Cardiac muscle cell (in vitro differentiated cells and primary cell): ENCODE measurements around the gene TRIM10. TPM values are rescaled to one million over a fixed set of nuclear protein-coding genes. Genes with fewer than 3 reads are reported as not detected.

Experiments used
- DNase-seq, 2 donors: peaks; one replicate each; pipeline versions ENCODE4 v3.0.0 to v3.0.0-alpha.2; 2010 to 2017; ENCODE audit warnings: low read depth in 1 of 2, low spot score in 1 of 2
- H3K27ac ChIP-seq: fragments of 200-600 bp; sonication (generic); 2 replicates; pipeline ENCODE4 v1.5.1; 2016
- H3K27me3 ChIP-seq: fragments of 200-600 bp; sonication (generic); 2 replicates; pipeline ENCODE4 v1.6.0; 2016; ENCODE audit warnings: control low read depth
- H3K36me3 ChIP-seq: fragments of 200-600 bp; sonication (generic); 2 replicates; pipeline ENCODE4 v1.5.1; 2016; ENCODE audit warnings: control low read depth
- H3K4me1 ChIP-seq: fragments of 200-600 bp; sonication (generic); 2 replicates; pipeline ENCODE4 v1.8.1; 2017; ENCODE audit warnings: low read depth, mild to moderate bottlenecking, mixed run types
- H3K4me3 ChIP-seq: fragments of 200-600 bp; sonication (generic); 2 replicates; pipeline ENCODE4 v1.5.1; 2016; ENCODE audit warnings: mild to moderate bottlenecking
- H3K9me3 ChIP-seq: fragments of 200-600 bp; sonication (generic); 2 replicates; pipeline ENCODE4 v1.5.1; 2017; ENCODE audit warnings: low read depth, mild to moderate bottlenecking, control low read depth
- polyA plus RNA-seq: library from polyadenylated mRNA; unstranded; fragments of >200 nt; fragmentation: Nextera tagmentation; extraction: Ambion mirVana; gene quantifications from 2 replicates; pipeline ENCODE4 v1.2.1, GENCODE V29; 2016
- total RNA-seq: library from RNA; depleted of rRNA; stranded (reverse); fragments of >200 nt; gene quantifications from 2 replicates; pipeline ENCODE4 v1.2.3, GENCODE V29; 2016
- TF ChIP-seq, protein P1 (sequence below): IDR thresholded peaks from 2 replicates; pipeline ENCODE4 v1.5.1; 2012; ENCODE audit warnings: low read depth, mild to moderate bottlenecking, low read length

TRIM10 gene
- total and polyA plus RNA-seq, 2 experiments from 2014 or later: not detected

DNA sequence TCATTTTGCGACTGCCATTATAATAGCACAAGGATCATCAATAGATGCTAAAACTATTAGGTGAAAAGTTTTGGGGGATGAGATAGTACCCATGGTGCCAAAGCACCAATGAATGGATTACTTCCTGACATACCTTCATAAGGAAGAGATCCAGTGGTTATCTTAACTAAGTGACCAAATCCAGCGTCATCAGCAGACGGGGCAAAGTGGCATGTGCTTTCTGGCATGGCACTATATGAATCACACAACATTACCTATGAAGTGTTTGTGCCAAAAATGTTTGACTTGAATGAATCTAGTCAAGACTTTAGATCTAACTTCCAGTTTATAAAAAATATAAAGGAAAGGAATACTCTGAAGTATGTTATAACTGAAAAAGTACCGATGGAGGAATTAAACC lies 41.4 kb upstream of the TRIM10 start:
- no peaks in the 10 kb centered on the region for H3K27me3 ChIP-seq
- no peak overlapping the region for H3K27ac ChIP-seq
- no peak for DNase-seq
- peaks cover 4% of the 10 kb centered on the region for H3K36me3 ChIP-seq
- H3K9me3 ChIP-seq: no peaks in the 10 kb centered on the region
- peaks cover 2% of the 10 kb centered on the region for H3K4me1 ChIP-seq
- H3K4me3 ChIP-seq: no peak overlapping the region
- TF ChIP-seq, protein P1, sequence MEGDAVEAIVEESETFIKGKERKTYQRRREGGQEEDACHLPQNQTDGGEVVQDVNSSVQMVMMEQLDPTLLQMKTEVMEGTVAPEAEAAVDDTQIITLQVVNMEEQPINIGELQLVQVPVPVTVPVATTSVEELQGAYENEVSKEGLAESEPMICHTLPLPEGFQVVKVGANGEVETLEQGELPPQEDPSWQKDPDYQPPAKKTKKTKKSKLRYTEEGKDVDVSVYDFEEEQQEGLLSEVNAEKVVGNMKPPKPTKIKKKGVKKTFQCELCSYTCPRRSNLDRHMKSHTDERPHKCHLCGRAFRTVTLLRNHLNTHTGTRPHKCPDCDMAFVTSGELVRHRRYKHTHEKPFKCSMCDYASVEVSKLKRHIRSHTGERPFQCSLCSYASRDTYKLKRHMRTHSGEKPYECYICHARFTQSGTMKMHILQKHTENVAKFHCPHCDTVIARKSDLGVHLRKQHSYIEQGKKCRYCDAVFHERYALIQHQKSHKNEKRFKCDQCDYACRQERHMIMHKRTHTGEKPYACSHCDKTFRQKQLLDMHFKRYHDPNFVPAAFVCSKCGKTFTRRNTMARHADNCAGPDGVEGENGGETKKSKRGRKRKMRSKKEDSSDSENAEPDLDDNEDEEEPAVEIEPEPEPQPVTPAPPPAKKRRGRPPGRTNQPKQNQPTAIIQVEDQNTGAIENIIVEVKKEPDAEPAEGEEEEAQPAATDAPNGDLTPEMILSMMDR: no peak

DNA sequence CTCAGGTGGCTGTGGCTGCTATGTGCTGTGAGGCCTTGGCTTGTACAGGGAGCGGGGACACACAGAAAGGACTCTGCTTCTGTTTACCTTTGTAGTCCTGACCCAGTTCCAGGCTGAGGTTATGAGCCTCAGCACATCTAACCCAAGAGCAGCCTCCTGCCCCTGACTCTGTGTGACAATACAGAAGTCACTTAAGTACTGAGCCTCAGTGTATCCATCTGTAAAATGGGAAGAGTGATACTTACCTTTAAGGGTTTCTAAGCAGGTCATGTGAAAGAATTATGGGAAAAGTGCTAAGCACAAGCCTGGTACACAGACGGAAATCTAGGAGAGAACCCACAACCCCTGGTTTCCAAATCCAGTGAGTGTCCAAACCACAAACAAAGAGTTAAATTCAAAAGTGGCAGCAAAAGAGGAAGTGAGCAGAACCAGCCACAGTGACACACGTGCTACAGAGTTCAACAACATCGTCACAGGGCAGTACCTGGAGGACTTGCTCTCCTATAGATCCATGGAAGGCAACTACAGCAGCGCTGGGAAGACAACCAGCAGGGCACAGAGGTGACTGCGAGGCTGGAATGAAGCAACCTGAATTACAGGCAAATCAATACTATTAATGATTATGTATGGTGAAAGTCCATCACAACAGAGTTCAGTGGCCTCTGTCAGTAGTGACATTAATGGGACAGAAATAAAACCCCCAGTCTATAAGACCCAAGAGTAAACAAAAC lies 39.7 kb upstream of the TRIM10 start:
- H3K4me3 ChIP-seq: no peak overlapping the region
- TF ChIP-seq, protein P1: no peak
- H3K9me3 ChIP-seq: no peaks in the 10 kb centered on the region
- H3K36me3 ChIP-seq: peaks cover 4% of the 10 kb centered on the region
- no peak for DNase-seq
- no peak overlapping the region for H3K27ac ChIP-seq
- no peaks in the 10 kb centered on the region for H3K27me3 ChIP-seq
- H3K4me1 ChIP-seq: no peaks in the 10 kb centered on the region

DNA sequence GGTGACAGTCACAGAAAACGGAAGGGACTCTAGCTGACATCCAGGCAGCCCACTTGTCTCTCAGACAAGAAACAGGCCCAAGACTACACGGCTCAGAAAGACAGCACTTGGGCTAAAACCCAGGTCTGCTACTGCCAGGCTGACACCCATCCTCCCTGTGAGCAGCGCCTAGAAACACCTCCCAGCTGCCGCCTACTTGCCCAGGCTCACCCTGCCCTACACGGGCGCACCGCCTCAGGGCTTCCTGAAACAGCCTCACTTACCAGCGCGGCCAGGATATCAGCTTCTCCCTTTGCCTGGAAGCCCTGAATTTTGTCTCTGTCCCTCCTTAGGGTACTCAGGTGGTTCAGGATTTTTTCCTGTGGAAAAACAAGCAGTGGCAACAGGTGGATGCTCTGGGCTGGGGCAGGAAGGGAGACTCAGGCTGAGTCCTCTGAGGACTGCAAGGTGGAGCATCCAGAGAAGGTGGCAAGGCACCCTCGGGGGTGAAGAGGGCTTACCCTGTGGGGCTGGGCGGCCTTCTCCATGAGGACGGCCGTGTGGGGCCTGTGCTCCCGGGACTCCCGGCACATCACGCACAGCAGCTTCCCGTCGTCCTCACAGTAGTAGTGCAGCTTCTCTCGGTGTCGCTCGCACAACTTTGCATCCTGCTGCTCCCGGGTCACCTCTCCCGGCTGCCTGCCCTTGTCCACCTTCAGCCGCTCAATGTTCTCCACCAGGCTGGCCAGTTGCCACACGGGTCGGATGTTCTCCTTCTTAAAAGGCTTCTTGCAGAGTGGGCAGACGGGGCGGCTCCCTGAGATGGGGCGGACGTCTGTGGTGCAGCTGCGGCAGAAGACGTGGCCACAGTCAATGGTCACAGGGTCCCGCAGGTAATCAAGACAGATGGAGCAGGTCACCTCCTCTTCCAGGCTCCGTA lies 37.4 kb upstream of the TRIM10 start:
- TF ChIP-seq, protein P1: no peak
- Histone ChIP-seq H3K36me3 (peaks cover 4% of the 10 kb centered on the region), H3K9me3 (no peaks in the 10 kb centered on the region), H3K4me3 (no peak overlapping the region), H3K27ac (no peak overlapping the region), H3K27me3 (no peaks in the 10 kb centered on the region), H3K4me1 (no peaks in the 10 kb centered on the region)
- no peak for DNase-seq

DNA sequence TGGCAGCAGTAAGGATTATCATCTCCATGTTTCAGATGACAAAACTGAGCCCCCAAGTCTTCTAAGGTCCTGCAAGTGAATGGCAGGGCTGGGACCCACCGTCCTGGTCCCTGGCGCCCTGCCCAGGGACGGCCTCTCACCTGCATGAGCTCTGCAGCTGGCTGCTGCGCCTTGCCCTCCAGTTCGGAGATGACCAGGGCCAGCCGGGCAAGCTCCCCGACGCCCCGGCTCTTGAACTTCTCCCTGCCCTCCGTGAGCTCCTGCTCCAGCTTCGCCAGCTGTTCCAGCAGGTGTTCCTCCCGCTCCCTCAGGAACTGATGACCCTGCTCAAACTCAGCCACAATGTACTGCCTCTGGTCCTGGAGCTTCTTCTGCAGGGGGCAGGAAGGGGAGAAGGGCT lies 35.4 kb upstream of the TRIM10 start:
- Histone ChIP-seq H3K4me1 (no peaks in the 10 kb centered on the region), H3K4me3 (no peak overlapping the region), H3K9me3 (no peaks in the 10 kb centered on the region), H3K27me3 (no peaks in the 10 kb centered on the region), H3K27ac (no peak overlapping the region), H3K36me3 (peaks cover 4% of the 10 kb centered on the region)
- no peak for DNase-seq
- TF ChIP-seq, protein P1: no peak

DNA sequence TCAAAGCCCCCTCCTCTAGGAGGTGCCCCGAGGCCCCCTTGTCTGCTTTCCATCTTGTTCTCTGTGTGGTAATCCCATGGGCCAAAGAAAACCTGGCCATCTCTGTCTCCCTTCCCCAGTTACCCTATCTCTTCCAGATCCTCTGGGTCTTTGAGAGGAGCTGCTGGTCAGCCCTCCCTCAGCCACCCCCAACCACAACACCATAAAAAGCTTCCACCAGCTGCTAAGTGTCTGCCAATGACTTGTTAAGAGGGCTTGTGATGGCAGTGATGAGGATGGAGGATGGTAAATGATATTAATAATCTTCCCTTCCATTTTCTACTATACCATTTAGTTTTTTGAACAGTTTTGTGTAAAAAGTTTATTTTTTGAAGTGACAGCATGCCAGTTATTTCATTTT lies 34.9 kb upstream of the TRIM10 start:
- TF ChIP-seq, protein P1: no peak
- Histone ChIP-seq H3K4me3 (no peak overlapping the region), H3K4me1 (no peaks in the 10 kb centered on the region), H3K36me3 (peaks cover 4% of the 10 kb centered on the region), H3K27me3 (no peaks in the 10 kb centered on the region), H3K9me3 (no peaks in the 10 kb centered on the region), H3K27ac (no peak overlapping the region)
- no peak for DNase-seq
